ENCODE results near the gene OR5K4. TPM values are rescaled to one million over a fixed set of nuclear protein-coding genes. Genes with fewer than 3 reads are reported as not detected.

Gene OR5K4
- total and polyA plus RNA-seq, 2 of the 4 experiments (the other 2 are of a cell fraction): not detected

- Histone ChIP-seq H3K4me2 (ENCODE audit: low read depth, low read length) (no peak overlapping the region), H3K27ac (ENCODE audit: insufficient read depth, low read length) (no peak overlapping the region), H4K91ac (ENCODE audit: insufficient read depth, low read depth, low read length) (no peak overlapping the region), H3K18ac (ENCODE audit: low read depth, low read length) (no peak overlapping the region), H3K14ac (replicated peaks; ENCODE audit: low read depth, low read length) (no peak overlapping the region), H4K5ac (ENCODE audit: low read depth, low read length) (no peak overlapping the region), H2AK9ac (replicated peaks; ENCODE audit: low read depth, low read length, poor library complexity) (no peak overlapping the region), H2BK120ac (ENCODE audit: low read depth, low read length) (no peak overlapping the region), H3K4ac (ENCODE audit: low read depth, low read length) (no peak overlapping the region), H3K9me3 (ENCODE audit: control insufficient read depth, insufficient read depth, low read length) (no peaks in the 10 kb centered on the region), H3K9ac (ENCODE audit: low read depth, low read length) (no peak overlapping the region), H3K23ac (ENCODE audit: low read depth, low read length) (no peak overlapping the region), H2BK15ac (ENCODE audit: low read depth, low read length) (no peak overlapping the region), H2AFZ (replicated peaks; ENCODE audit: low read length, poor library complexity) (no peak overlapping the region), H3K4me1 (ENCODE audit: control insufficient read depth, insufficient read depth, low read length) (no peaks in the 10 kb centered on the region), H3K36me3 (ENCODE audit: control insufficient read depth, insufficient read depth, low read length) (no peaks in the 10 kb centered on the region), H4K8ac (ENCODE audit: low read depth in 2 of 2, low read length in 2 of 2) (no peak overlapping the region), H3K56ac (ENCODE audit: extremely low read depth, insufficient read depth, low read length) (no peak overlapping the region), H2AK5ac (ENCODE audit: low read depth, low read length) (no peak overlapping the region), H3K79me1 (ENCODE audit: low read depth in 1 of 2, low read length in 2 of 2) (no peaks in the 10 kb centered on the region), H2BK5ac (ENCODE audit: low read depth, low read length, poor library complexity, severe bottlenecking) (no peak overlapping the region), H3K4me3 (ENCODE audit: insufficient read depth, low read depth, low read length) (no peak overlapping the region), H2BK20ac (ENCODE audit: low read depth, low read length) (no peak overlapping the region), H4K20me1 (ENCODE audit: insufficient read depth, low read length) (no peaks in the 10 kb centered on the region), H3K9me1 (ENCODE audit: insufficient read depth, low read length) (no peaks in the 10 kb centered on the region), H3K27me3 (ENCODE audit: control insufficient read depth, insufficient read depth, low read length) (no peaks in the 10 kb centered on the region)
- intact Hi-C loops (cut with micrococcal nuclease): no loop called here
- dilution Hi-C loops (cut with HindIII; ENCODE audit: low sequenced_read_pairs, unreplicated experiment): no loop called here
- no peak for DNase-seq
- no TSS peak for BruUV-seq (replicated peaks)
- TF ChIP-seq, protein P1, sequence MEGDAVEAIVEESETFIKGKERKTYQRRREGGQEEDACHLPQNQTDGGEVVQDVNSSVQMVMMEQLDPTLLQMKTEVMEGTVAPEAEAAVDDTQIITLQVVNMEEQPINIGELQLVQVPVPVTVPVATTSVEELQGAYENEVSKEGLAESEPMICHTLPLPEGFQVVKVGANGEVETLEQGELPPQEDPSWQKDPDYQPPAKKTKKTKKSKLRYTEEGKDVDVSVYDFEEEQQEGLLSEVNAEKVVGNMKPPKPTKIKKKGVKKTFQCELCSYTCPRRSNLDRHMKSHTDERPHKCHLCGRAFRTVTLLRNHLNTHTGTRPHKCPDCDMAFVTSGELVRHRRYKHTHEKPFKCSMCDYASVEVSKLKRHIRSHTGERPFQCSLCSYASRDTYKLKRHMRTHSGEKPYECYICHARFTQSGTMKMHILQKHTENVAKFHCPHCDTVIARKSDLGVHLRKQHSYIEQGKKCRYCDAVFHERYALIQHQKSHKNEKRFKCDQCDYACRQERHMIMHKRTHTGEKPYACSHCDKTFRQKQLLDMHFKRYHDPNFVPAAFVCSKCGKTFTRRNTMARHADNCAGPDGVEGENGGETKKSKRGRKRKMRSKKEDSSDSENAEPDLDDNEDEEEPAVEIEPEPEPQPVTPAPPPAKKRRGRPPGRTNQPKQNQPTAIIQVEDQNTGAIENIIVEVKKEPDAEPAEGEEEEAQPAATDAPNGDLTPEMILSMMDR (conservative IDR thresholded peaks at IDR 0.05; ENCODE audit: low read depth, low read length): no peak
- TF ChIP-seq, protein P2, sequence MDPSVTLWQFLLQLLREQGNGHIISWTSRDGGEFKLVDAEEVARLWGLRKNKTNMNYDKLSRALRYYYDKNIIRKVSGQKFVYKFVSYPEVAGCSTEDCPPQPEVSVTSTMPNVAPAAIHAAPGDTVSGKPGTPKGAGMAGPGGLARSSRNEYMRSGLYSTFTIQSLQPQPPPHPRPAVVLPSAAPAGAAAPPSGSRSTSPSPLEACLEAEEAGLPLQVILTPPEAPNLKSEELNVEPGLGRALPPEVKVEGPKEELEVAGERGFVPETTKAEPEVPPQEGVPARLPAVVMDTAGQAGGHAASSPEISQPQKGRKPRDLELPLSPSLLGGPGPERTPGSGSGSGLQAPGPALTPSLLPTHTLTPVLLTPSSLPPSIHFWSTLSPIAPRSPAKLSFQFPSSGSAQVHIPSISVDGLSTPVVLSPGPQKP (IDR thresholded peaks at IDR 0.05; ENCODE audit: borderline replicate concordance, low read depth, low read length): no peak
- TF ChIP-seq RFX5 (IDR thresholded peaks at IDR 0.05; ENCODE audit: low read depth, low read length) (no peak), MAFK (IDR thresholded peaks at IDR 0.05; ENCODE audit: low read depth, low read length) (no peak), BHLHE40 (IDR thresholded peaks at IDR 0.05; ENCODE audit: low read depth, low read length) (no peak), MXI1 (IDR thresholded peaks at IDR 0.05; ENCODE audit: borderline replicate concordance, low read depth, low read length) (no peak), POLR2A (IDR thresholded peaks at IDR 0.05; ENCODE audit: low read depth, low read length) (no peak)
- in situ Hi-C loops (cut with MboI; ENCODE audit: low sequenced_read_pairs): loop anchor here (25.0 kb wide), 1 partner anchor 90 kb away; the partner anchor contains the start of gene OR5K1
- POLR2A ChIA-PET (ENCODE audit: unreplicated experiment): no interaction called here
- CTCF ChIA-PET: no interaction called here
- ATAC-seq (ENCODE audit: low read depth): no peak
Measured at GRCh38 chr3:98371853-98372252, 18.2 kb downstream of the OR5K4 start.

All from IMR-90 (cell line).